Lower leg skin (tissue), 3 donors: Measurements from ENCODE around the gene GPR158.

Experiments
- CTCF ChIP-seq, 3 donors: fragments of 450-650 bp; IDR thresholded peaks; one replicate each; pipeline ENCODE4 v1.5.1; 2016; ENCODE audit warnings: antibody characterized with exemption in 3 of 3, mild to moderate bottlenecking in 3 of 3, moderate library complexity in 2 of 3
- POLR2A ChIP-seq, 2 donors: fragments of 450-650 bp; IDR thresholded peaks; one replicate each; pipeline ENCODE4 v1.6.1; 2016 to 2017; ENCODE audit warnings: antibody characterized with exemption in 2 of 2, mild to moderate bottlenecking in 1 of 2, moderate library complexity in 1 of 2

GRCh38 chr10:25393621-25394020 is 218.8 kb downstream of the GPR158 start:
- no peak for TF ChIP-seq CTCF (IDR thresholded peaks at IDR 0.05)
- no peak for TF ChIP-seq POLR2A (IDR thresholded peaks at IDR 0.05)
